GM12873 (cell line): ENCODE data around the gene DR1.

Experiments
- TF ChIP-seq, protein P1 (sequence below): IDR thresholded peaks from 2 replicates; pipeline ENCODE4 v1.5.1; 2012; ENCODE audit warnings: low read depth, mild to moderate bottlenecking, moderate library complexity, low read length, control low read depth; ENCODE audit not compliant: insufficient read depth; ENCODE audit errors: missing control alignments

DR1 gene

DNA sequence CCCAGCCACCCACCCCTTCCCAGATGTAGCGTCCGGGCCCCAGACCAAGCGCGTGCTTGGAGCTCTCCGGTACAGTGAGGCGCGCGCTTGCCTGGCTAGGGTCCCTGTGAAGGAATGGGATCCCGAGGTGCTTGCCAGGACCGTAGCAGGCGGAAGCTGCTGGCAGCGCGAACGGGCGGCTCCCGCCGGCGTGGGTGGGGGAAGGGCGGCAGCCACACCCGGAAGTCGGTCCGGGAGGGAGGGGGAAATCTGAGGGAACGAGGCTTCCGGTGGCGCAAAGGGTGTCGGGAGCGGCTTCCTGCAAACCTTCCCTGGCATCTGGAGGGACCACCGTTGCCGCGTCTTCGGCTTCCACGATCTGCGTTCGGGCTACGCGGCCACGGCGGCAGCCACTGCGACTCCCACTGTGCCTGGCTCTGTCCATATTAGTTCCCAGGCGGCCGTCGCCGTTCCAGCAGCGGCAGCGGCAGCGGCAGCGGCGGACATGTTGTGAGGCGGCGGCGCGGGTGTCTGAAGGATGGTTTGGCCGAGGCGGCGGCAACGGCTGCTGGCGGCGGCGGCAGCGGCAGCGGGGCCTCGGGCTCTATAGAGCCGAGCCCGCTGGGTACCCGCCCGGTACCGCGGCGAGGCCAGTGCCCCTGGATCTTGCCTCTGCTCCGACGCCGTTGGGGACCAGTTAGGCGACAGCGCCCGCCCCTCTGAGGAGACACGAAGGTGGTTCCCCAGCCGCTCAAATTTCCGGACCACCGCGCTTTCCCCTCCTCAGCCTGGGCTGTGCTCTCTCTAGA, at the start of gene DR1:
TSS of gene DR1 (plus strand) at position 275 of the 788 bp plus-strand sequence. CDS start 739 bp downstream, outside the sequence.
- TF ChIP-seq, protein P1, sequence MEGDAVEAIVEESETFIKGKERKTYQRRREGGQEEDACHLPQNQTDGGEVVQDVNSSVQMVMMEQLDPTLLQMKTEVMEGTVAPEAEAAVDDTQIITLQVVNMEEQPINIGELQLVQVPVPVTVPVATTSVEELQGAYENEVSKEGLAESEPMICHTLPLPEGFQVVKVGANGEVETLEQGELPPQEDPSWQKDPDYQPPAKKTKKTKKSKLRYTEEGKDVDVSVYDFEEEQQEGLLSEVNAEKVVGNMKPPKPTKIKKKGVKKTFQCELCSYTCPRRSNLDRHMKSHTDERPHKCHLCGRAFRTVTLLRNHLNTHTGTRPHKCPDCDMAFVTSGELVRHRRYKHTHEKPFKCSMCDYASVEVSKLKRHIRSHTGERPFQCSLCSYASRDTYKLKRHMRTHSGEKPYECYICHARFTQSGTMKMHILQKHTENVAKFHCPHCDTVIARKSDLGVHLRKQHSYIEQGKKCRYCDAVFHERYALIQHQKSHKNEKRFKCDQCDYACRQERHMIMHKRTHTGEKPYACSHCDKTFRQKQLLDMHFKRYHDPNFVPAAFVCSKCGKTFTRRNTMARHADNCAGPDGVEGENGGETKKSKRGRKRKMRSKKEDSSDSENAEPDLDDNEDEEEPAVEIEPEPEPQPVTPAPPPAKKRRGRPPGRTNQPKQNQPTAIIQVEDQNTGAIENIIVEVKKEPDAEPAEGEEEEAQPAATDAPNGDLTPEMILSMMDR, result no peak

DNA sequence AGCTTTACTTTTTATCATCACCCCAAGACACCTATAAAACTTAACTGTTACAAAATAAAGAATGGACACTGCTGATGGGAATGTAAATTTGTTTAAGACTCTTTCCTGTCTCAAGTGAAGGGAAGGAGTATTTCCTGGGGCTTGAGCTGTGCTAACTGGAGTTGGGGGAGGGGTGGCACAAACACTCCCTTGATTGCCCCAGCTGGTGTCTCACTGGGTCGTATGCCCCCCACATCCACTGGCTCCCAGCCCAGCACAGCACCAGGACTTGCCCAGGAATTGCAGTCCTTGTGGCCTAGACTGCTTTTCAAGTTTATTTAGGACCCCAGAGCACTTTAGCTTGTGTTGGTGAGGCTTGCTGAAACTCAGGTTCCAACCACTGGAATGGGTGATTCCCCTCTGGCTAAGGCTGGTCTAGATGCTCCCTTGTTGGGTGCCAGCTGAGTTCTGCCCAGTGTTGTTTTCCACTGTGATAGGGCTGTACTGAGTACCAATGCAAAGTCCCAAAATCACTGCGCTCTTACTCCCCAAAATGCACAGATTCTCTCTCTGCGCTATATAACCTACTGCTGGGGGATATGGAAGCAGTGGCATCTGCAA, 49.1 kb upstream of the DR1 start:
- TF ChIP-seq, protein P1, result no peak

- TF ChIP-seq, protein P1, result no peak
These were observed 44.6 kb upstream of the DR1 start for GRCh38 chr1:93301131-93301530.

DNA sequence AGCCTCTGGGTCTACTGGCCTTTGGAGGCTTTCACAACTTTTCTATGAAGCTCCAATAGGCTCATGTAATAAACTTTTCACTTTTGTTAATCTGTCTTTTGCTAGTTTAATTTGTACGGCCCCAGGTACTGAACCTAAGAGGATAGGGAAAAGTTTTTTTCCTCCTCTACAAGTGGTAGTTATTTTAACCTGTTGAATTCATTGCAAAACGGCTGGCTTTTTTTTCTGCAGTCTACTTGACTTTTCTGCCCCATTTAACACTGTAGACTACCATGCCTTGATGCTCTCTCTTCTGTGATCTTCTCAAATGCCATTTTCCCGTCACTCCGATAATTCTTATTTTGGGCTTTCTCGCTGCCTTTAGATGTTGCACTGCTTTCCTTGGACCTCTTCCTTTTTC, 43.6 kb upstream of the DR1 start:
- TF ChIP-seq, protein P1, result no peak

DNA sequence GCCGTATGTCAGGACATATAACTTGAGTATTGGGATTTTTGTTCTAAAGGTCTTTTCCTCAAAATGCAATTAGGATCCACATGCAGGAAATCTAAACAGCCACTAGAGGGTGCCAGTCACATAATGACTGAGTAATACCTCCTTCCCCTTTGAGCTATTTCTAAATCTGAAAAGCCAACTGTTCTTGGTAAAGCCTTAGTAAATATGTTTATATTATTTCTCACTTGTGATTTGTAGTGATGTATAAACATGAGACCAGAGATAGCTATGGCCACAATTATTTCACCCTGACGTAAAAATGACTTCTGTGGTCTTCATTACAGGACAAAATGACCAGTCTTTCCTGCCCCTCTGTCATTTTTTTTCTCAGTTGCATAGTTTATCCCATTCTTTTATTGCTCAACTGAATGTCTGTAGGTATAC, 41.0 kb upstream of the DR1 start:
- TF ChIP-seq, protein P1, result peak; percentile 79

DNA sequence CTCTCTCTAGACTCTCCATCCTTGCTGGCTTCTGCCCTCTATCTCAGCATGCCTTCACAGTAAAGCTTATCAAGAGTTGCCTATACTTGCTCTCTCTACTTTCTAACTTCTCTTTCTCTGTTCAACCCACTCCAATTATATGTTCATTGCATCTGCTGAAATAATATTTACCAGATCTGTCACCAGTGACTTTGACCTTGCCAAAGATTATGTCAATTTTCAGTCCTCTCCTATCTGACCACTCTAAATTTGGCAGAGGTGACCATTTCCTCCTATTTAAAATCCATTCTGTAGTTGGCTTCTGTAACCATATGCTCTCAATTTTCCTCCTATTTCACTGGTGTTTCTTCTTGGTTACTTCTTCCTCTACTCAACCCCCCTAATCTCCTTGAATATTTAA, 38.8 kb upstream of the DR1 start:
- TF ChIP-seq, protein P1, result no peak

DNA sequence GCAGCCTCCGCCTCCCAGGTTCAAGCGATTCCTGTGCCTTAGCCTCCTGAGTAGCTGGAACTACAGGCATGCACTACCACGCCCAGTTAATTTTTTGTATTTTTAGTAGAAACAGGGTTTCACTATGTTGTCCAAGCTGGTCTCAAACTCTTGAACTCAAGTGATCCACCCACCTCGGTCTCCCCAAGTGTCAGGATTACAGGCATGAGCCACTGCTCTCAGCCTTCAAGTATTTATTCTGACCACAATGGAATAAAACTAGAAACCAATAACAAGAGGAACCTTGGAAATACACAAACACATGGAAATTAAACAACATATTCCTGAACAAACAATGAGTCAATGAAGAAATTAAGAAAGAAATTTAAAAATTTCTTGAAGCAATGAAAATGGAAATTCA, 32.7 kb upstream of the DR1 start:
- TF ChIP-seq, protein P1, result no peak
